Embryonic facial prominence (tissue), 1 donor: ENCODE results near the gene RWDD3.

Experiments
- DNase-seq: peaks from one replicate; pipeline ENCODE4 v3.0.0-alpha.2; 2016; ENCODE audit errors: extremely low spot score

Gene RWDD3

DNA sequence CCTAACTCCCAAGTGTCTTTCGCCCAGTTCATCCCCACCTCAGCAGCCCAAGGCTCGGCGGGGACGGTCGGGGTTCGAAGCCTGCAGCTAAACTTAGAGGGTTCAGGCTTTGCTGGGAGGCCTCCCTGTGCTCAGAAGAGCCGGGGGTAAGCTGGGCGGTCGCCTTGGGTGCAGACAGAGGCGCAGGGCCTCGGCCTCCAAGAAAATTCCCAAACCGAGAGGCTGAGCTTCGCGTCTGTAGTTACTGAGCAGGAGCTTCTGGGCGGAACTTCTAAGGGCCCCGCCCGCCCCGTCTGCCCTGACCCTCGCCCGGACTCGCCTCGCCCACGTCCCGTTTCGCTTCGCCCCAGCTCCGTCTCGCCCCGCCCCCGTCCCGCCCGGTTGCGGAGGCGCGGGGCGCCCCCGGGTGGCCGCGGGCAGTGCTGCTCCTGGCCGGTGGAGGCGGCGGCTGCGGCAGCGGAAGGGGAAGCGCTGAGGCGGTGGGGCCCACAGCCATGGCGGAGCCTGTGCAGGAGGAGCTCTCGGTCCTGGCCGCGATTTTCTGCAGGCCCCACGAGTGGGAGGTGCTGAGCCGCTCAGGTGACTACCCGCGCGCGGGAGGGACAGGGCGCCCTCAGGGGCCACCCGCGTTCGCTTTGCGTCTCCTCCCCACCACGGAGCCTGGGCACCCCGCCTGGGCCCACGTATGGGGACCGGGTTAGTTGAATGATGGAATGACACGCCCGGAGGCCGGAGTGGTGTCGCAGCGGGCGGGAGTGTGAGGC, at the start of gene RWDD3:
Gene RWDD3, plus strand, starts transcription at position 474 of the 764 bp plus-strand sequence. Its CDS starts 21 bp downstream, at position 495.
- DNase-seq: peak; percentile 76

GRCh38 chr1:95186149-95186548, 47.9 kb upstream of the RWDD3 start:
- no peak for DNase-seq

DNA sequence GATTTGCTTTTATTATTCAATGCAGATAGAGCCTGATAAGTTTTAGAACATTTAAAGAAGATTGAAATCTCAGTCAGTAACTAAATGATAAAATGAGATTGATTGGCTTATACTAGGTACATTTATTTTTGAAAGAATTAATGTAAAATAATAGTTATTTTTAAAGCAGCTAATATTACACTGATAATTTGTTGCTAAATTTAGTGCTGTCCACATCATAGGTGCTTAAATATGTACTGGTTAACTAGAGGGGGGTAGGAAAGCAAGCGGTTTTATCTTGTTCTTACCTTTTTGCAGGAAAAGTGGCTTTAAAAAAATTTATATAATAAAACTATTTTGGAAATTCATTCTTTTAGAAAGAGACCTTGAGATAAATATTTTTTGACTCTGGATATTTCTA, 40.4 kb upstream of the RWDD3 start:
- DNase-seq: no peak

GRCh38 chr1:95195046-95195445, 39.0 kb upstream of the RWDD3 start:
- DNase-seq: no peak

DNA sequence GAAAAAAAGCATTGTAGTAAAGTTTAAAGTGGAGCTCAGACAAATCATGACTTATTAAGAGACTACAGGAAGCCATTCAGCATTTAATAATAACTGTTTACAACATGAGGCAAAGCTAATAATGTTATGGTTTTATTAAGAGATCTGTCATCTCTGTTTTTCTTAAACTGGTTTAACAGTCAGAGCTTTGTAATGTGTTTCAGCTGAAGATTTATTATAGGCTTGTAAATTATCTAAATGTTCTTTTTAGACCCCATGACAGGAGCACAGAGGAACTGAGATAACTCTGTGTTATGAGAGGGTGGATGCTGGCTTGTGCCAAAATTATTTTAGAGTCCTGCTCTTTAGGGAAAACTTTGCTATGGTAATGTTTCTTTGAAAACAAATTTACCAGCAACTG, 38.0 kb upstream of the RWDD3 start:
- no peak for DNase-seq

GRCh38 chr1:95197616-95198252, 36.3 kb upstream of the RWDD3 start:
- DNase-seq: no peak

- DNase-seq: no peak
Measured at GRCh38 chr1:95201905-95202304, 32.1 kb upstream of the RWDD3 start.

GRCh38 chr1:95203908-95204437, 30.0 kb upstream of the RWDD3 start:
- no peak for DNase-seq

GRCh38 chr1:95206514-95206913, 27.5 kb upstream of the RWDD3 start:
- DNase-seq: no peak

DNA sequence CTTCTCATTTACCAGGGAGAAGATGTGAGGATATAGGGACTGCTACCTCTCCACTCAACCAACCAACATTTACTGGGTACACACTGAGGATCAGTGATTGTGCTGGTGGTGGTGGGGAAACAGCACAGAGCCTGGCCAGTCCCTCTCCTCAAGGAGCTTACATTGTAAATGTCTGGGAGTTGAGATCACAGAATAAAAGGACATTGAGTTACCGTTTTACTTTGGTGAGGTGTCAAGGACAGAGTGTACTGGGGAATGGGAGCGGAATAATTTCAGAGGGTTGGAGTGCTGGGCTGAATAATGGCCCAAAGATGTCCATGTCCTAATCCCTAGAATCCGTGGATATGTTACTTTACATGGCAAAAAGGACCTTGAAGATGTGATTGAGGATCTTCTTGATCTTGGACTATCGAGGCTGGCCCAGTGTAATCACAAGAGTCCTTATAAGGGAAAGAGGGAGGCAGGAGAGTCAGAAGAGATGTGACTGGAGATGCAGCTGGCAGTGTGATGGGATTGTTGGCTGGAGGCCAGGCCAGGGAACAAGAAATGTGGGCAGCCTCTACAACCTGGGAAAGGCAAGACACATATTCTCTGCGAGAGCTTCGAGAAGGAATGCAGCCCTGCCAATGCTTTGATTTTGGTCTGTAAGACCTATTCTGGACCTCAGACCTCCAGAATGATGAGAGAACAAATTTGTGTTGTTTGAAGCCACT, 26.6 kb upstream of the RWDD3 start:
- no peak for DNase-seq

GRCh38 chr1:95208876-95209275, 25.1 kb upstream of the RWDD3 start:
- no peak for DNase-seq

DNA sequence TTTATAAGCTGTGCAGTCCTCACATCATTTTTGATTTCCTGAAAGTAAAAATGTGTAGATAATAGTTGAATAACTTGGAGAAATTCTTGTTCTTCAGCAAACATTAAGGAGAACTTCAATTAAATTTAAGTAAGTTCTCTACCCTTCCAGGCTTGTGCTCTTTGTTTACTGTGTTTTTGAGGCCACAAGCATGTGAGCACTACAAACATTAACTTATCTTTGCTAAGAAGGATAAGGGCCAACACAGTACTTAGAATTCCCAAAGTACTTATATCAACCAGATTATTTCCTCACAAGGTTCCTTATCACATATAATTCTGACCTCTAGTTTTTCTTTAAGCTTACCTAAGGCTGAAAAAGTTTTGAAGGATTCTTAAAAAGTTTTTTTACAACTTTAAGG, 24.7 kb upstream of the RWDD3 start:
- DNase-seq: no peak

DNA sequence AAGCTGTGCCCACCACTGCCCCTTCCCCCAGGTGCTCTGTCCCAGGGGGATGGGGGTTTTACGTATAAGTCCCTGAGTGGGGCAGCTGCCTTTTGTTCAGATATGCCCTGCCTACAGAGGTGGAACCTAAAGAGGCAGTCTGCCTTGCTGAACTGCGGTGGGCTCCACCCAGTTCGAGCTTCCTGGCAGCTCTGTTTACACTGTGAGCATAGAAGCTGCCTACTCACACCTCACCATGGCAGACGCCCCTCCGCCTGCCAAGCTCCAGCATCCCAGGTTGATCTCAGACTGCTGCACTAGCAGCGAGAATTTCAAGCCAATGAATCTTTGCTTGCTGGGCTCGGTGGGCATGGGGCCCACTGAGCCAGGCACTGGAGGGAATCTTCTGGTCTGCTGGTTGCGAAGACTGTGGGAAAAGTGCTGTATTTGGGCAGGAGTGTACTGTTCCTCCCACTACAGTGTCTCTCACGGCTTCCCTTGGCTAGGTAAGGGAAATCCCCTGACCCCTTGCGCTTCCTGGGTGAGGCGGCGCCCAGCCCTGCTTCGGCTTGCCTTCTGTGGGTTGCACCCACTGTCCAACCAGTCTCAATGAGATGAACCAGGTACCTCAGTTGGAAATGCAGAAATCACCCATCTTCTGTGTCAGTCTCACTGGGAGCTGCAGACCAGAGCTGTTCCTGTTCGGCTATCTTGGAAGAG, 17.6 kb upstream of the RWDD3 start:
- no peak for DNase-seq

- DNase-seq: no peak
Measured at GRCh38 chr1:95217371-95217770, 16.6 kb upstream of the RWDD3 start.

GRCh38 chr1:95219407-95219806, 14.6 kb upstream of the RWDD3 start:
- DNase-seq: no peak

GRCh38 chr1:95221306-95221705, 12.7 kb upstream of the RWDD3 start:
- no peak for DNase-seq

DNA sequence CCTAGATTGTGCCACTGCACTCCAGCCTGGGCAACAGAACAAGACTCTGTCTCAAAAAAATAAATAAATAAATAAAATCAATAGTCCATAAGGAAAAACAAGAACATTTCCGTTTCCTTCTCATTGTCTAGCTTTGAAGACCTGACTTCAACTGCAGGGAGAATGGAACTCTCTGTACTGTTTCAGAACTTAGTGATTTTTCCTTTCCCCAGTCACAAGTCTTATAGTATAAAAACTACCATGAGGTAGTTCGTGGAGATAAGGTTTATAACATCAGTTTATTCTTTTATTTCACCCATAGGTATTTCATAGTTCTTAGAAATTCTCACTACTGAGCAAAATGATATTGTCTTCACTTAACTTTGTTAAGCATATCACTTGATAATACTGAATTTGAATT, 11.4 kb upstream of the RWDD3 start:
- DNase-seq: no peak

DNA sequence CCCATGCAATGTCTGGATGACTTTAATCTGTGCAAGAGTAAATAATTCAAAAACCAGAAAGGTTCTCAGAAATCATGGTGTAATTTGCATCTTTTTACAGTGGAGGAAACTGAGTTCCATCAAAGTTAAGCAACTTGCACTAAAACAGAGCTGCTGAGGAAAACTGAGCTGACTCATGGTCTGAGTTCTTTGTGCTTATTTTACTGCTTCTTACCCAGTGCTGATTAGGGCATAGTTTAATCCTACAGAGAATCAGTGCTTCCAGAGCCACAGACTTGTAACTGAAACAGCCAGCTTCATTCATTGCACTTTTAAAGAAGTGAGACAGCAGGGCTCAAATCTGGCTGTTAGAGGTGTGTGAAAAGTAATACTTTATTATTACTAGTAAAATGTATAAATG, 10.9 kb upstream of the RWDD3 start:
- DNase-seq: no peak

- DNase-seq: no peak
Measured at GRCh38 chr1:95226781-95227660, 7.0 kb upstream of the RWDD3 start.

- DNase-seq: no peak
Measured at GRCh38 chr1:95229037-95229436, 5.0 kb upstream of the RWDD3 start.

GRCh38 chr1:95229706-95230105, 4.3 kb upstream of the RWDD3 start:
- DNase-seq: no peak
